HG03066 (cell line): ENCODE results near the gene BCL11B.
A peak's percentile ranks its signal among the peaks of the same experiment; 100 is the strongest.

ENCODE experiments used
- ATAC-seq: cut with Tn5 transposase; IDR thresholded peaks from one replicate; pipeline ENCODE4 v1.9.1; 2021; ENCODE audit warnings: low read depth; ENCODE audit not compliant: unreplicated experiment

The BCL11B gene

DNA sequence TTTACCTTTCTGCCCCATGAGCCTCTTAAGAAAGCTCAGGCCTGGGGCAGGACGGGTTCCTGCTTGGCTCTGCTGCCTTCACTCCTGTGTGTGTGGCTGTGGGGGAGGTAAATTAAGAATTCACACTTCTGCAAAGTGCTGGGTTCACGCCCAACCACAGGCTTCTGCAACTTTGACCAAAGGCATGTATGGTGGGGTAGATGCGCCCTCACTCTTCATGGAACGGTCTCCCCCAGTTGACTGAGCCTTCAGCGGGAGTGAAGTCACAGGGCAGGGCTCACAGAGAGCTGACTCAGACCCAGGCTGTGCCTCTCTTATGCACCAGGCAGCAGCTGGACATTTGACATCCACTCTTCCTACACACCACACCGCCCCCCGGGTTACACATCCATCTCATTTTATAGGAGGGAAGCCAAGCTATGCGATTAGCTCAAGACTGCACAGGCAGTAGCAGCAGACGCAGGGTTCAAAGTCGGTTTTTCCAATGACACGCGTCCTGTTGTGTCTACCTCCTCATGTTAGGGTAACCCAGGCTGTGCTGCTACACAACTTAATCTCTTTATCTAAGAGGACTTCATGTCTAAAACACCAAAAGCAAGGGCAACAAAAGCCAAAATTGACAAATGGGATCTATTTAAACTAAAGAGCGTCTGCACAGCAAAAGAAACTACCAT lies 15.4 kb upstream of the BCL11B start:
- ATAC-seq: peak; percentile 86

DNA sequence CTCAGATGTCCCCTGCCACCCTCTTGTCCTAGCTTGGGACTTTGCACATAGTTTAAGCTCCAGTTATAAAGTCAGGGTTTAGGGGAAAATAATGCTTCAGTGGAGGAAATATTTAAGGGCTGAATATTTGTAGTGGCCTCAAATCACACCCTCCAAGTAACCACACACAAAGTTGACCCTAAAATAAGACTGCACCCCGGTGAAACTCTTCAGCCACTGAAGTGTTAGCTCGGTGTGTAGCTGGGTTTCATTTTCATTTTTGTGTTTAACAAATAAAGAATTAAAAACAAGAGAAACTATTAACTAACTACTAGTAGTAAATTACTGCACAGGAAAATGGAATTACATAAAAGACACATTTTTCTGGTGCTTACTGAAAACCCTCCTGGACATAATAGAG lies 14.8 kb upstream of the BCL11B start:
- peak; percentile 60 for ATAC-seq

DNA sequence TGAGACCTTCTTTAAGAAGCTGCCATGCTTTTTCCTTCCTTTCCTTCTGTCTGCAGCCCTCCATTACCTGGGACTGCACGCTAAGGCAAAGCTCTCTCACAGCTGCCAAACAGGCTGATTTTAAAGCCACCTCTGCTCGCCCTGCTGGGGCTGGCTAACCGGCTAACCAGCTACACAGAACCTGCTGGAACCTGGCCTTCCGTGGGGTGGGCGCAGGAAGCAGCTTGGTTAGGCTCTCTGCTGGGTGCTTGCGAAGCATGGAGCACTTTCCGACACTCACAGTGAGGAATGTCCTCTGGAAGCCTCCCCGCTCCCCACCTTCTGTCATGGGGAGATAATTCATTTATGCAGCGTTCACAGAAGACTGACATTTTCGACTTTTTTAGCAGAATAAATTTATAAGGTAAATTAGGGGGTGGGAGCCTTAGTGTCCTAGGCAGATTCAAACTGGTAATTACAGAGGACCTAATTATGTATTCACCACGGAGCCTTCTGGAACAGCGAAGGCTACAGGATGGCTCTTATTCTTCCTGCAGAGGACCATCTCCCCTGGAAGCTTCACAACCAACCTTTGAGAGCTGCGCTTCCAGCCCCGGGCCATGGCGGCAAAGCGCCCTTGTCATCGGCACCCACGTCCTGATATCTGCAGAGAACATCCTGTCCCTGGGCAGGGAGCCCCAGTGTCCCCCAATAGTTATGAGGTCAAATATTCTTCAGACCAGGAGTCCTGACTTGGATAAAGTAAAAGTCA lies 12.4 kb upstream of the BCL11B start:
- ATAC-seq: no peak

DNA sequence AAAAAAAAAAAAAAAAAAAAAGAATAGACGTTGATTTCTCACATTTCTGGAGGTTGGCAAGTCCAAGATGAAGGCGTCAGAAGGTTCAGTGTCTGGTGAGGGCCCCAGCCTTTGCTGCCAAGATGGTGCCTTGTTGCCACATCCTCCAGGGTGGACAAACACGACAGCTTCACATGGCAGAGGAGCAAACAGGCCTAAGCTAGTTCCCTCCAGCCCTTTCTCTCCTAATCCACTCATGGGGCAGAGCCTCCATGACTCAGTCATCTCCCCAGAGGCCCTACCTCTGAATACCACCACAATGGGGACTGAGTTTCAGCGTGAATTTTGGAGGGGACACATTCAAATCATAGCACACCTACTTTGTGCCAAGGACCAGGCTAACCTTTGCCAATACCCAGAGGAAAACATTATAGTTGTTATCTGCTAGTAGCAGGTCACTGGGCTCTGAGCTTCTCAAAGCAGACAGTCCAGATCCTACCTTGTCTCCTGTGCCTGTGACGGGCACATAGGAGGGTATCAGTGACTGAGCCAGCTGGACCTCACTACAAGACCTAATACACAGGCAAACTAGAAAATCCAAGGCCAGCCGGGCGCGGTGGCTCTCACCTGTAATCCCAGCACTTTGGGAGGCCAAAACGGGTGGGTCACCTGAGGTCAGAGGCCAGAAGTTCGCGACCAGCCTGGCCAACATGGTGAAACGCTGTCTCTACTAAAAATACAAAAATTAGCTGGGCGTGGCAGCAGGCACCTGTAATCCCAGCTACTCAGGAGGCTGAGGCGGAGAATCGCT lies 10.5 kb upstream of the BCL11B start:
- no peak for ATAC-seq

DNA sequence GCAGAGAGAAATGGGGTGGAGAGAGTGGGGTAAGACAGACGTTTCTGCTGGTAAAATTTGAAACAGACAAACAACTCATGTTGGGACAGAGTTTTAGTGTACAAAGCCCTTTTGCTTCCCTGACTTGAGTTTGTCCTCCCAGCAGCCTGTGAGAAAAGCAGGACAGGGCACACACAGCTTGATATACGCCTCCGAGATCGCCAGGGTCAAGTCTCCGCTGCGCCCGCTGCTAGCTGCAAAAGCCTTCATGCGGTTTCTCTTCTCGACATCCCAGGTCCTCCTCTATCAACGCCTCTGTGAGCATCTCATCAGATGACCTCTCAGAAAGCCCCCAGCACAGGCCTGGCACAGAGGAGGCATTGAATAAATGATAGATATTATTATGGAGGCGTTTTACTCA lies 9.4 kb upstream of the BCL11B start:
- no peak for ATAC-seq

DNA sequence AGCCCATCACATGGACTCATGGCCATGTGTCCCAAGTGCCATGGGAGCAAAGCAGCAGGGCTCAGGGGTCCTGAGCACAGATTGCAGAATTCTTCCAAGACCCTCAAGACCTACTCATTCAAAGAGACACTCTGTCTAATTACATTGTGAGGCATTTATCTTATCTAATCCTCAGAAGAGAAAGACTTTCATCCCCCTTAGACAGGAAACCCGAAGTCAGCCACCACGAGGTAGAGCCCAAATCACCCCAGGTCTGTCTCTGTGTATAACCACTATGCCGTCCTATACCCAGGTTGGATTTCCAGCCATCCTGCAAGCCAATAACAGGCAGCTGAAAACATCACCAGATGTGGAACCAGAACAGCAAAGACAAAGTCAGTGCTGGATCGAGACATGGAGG lies 8.9 kb upstream of the BCL11B start:
- ATAC-seq: no peak

DNA sequence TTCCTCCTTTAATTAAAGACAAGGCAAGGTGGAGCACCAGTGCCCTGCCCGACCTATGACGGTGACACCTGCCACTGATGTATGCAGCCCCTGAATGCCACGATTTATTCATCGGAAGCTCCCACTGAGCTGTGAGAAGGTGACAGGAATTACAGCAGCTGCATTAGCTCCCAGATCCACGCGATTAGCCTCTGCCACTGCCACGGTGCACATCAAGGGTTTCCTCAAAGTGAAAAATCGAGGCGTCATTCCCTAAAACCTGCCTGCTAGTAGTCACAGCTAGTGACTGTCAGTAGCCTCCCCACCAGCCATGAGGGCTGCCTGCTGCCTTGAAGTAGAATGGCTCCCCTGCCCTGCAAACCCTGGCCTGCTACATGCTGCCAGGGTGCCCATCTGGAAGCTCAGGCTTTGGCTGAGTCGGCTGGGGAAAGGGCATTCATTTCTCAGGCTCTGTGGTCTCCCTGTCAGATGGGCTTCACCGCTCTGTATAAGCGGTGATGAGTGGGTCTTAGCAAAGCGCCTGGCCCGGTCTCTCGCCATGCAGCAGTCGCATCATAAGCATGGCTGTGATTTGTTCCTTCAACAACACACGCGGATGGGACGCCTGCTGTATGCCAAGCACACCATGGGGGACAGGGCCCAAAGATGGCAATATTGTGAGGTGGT lies 8.2 kb upstream of the BCL11B start:
- no peak for ATAC-seq

DNA sequence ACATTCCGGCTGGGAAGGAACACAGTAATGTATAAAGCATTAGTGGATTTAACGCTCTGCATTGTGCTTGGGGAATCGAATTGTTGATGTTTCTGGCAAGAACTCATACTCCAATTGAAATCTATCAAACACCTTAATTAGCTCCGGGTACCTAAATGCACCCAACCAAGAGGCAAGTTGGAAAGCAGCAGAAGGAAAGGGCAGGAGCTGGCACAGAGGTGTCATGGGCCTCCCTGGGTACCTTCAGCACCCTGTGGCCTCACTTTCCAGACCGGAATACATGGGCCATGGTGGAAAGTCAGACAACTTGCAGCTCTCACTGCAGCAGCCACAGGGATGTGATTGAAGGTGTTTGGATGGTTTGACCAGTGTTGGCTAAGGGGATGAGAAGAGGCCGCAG lies 6.8 kb upstream of the BCL11B start:
- ATAC-seq: no peak

DNA sequence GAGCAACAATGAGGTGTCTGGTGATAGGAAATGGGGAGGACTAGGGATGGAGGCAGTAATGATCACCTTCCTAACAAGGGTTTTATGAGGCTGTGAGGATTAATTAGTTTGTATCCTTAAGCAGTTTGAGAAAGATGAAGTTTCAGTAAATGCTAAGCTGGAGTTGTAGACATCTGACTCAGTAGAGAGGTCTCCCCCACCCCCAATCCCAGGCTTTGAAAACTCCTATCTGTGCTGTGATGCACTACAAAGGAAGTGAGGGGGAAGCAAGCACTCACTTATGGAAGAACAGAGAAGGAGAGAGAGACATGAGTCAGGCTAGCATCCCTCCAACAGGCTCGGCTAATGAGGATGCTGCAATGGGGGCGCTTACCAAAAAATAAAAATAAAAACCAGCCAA lies 5.5 kb upstream of the BCL11B start:
- no peak for ATAC-seq

DNA sequence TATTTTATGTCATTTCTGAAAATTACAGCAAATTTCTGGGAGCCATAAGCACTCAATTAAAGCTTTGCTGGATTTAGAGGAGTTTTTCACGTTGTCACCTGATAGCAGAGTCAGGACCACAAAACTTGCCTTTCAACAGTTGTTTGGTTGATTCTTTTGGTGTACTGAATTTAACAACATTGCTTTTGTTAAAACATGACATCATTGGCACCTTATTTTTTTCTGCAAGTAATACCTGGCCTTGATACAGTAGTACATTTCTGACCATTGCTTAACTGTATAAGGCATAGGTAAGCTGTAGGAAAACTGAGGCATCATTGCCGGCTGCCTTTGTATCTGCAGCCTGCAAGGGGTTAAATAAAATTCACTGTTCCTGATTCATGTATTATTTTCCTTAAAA lies 4.5 kb upstream of the BCL11B start:
- no peak for ATAC-seq

DNA sequence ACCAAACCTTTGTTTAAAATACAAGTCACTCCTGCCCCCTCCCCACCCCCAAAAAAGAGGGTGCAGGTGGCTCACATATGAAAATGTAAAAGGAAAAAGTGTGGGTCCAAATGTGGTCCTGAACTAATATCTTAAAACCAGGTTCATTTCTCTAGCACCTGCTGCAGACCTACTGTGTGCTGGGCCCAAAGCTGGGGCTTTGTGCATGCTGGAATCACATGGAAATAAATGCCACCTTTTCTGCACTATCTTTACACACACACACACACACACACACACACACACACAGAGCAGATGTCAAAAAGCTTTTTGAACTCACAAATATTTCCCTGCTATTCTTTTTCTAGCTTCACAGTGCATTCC lies 3.2 kb upstream of the BCL11B start:
- ATAC-seq: no peak

DNA sequence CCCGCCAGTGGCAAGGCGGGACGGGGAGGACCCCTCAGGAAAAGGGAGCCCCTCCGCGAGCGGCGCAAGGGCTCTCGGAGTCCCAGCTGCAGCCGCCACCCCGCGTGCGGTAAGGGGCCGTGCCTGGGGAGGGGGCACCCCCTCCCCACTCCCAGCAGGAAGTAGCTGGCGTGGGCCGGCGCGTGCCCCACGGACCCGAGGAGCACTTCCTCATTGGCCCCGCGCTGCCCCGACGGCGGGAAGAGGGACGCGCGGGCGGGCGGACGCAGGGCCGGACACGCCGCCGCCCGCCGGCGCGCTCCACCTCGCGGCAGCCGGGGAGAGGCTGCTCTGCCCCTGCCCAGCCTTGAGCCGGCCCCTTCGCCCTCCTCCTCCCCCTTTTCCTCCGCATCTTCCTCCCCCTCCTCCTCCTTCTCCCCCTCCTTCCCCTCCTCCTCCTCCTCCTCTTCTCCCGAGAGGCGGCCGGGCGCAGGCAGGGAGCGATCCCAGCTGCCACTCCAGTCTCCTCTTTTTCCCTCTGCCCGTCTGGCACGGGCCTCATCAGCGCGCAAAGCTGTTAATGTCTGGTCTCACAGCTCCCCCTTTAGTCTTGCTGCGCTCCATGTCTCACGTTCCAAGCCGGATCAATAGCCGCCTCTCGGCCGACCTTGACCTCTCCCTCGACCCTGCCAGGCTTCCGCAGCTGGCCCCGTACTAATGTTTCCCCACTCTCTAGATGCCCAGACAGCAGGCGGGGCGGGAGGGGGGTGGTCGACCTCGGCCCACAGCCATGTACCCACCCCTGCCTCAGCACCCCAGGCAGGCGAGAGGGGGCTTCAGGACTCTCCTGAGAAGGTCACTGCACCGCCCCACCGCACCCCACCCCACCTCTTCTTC lies 2.6 kb upstream of the BCL11B start:
- peak; percentile 33 for ATAC-seq

DNA sequence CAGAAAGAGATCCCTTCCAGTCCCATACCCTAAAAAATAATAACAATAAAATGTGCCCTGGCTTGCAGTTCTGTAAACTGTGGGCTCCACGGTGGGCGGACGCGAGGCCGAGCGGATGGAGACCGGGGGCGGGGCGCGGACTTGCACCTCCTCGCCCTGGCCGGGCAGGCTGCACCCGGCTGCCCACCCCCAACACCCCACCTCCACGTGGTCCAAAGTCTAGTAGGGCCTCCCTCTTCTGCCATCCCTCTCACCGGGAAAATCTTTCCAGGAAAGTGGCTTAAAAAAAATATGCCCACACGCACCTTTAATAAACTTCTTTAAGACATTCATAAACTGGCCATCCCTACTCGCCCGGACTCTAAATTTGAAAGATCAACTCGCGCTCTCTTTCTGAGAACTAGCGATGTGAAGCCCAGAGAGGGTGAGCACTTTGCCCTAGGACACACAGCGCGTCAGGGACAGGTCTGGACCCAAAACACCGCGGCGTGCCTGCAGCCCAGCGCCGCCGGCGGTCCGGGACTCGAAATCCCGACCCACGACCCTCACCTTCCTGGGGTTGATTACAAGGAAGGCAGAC lies 1.9 kb upstream of the BCL11B start:
- no peak for ATAC-seq

DNA sequence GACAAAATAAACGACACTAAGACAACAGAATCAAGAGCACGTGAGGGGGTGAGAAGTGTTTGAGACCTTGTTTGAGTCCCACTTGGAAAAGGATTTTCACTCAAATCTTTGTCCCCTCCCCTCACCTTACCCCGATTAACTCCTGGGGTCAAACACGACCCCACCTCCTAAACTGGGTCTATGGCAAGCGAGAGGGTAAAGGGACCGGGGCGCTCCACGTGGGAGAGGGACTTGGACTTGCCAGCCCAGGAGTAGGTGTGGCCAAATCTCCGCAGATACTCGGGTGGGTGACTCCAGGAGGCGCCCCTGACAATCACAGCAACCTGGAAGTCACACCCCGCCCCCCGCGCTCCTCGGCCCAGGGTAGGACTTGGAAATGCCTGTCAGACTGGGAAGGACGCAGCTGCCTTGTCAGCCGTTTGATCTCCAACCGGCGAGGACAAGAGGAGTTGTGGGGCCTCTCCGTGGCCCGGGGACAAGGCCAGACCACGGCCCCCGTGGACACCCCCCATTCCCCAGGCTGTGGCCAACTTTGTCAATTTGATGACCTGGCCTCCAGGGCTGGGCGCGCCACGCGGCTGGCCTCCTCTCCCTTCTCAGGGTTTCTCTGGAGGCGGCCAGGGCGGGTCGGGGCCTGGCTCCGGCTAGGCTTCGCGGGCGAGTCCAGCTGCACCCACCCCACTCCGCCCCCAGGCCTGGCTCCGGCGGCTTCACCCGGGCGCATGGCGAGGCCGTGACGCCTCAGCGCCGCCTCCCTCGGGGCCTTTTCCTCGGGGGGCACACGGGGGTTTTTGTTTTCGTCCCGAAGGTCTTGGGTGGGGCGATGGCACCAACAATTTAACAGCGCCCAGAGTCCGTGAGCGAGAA lies 1.1 kb upstream of the BCL11B start:
- ATAC-seq: no peak

DNA sequence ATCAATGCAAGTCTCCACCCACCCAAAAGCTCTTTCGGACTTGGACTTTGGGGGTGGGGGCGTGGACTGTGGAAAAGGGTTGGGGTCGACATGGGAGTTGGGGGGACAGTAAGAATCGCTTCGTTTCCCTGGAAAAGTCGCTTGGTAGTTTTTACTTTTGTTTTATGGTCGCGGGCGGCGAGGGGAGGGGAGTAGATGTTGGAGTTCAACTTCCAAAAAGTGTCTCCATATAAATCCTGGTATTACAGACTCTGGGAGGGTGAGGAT lies 568 bp upstream of the BCL11B start:
- ATAC-seq: no peak

DNA sequence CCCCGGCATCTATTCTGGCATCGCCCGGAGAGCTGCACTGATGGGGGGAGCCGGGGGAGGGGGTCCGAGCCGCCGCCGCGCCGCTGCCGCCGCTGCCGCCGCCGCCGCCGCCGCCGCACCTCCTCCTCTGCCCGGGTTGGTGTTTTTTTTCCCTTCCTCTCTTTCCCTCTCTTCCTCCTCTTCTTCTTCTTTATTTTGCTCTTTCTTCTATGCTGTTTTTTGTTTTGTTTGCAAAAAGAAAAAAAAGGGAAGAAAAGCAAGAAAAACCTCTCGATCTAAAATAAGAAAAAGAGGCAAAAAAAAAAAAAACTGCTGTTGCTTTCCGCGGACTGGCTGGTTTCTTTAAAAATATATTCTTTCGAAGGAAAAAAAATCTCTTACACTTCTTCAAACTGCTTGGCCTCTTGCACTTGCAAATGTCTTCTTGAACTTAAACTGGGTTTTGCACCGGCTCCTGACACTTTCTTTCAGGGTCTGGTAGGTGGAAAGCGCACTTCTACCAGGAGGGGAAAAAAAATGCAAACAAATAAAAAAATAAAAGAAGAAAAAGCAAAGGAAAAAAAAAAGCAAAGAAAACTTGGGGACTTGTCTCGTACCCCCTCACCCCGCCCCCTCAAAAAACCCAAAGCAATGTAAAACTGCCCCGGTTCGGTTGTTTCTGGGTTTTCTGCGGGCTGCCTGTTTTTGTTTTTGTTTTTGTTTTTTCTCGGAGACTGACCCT lies 616 bp downstream of the BCL11B start:
- no peak for ATAC-seq

DNA sequence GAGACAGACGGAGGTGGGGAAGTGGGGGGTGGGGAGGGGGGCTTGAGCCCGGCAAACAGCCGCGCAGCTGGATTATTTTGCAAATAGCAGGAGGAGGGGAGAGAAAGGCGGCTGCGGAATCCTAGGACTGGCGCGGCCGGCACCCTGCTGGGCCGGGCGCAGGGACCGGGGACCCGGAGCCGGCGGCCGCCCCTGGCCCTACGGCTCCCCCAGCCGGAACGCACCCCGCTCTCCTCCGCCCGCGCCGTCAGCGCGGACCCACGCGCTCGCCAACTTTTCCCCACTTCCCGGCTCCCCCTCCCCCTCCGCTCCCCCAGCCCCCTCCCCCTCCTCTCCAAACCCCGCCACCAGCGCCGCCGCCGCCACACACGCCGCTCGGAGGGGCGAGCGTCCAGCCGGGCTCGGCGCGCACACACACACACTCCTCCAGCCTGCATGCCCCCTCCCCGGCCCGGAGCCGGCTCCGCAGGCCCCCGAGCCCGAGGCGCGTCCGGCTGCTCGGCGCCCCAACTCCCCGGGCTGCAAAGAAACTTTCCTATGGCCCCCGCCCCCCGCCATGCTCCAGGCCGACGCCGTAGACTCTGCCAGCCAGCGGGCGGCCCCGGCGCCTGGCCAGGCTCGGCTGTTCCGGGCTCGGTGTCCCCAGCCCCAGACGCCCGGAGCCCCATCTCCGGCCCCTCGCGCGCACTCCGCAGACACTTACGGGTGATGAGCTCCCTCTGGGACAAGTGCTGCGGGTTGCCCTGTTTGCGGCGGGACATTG lies 1.4 kb downstream of the BCL11B start:
- no peak for ATAC-seq
